ENCODE data around the gene MTA1. TPM values are rescaled to one million over a fixed set of nuclear protein-coding genes. Genes with fewer than 3 reads are reported as not detected.
A peak's percentile ranks its signal among the peaks of the same experiment; 100 is the strongest.

The MTA1 gene
- total RNA-seq, 1 donor from 2014 or later = 60.9 TPM

DNA sequence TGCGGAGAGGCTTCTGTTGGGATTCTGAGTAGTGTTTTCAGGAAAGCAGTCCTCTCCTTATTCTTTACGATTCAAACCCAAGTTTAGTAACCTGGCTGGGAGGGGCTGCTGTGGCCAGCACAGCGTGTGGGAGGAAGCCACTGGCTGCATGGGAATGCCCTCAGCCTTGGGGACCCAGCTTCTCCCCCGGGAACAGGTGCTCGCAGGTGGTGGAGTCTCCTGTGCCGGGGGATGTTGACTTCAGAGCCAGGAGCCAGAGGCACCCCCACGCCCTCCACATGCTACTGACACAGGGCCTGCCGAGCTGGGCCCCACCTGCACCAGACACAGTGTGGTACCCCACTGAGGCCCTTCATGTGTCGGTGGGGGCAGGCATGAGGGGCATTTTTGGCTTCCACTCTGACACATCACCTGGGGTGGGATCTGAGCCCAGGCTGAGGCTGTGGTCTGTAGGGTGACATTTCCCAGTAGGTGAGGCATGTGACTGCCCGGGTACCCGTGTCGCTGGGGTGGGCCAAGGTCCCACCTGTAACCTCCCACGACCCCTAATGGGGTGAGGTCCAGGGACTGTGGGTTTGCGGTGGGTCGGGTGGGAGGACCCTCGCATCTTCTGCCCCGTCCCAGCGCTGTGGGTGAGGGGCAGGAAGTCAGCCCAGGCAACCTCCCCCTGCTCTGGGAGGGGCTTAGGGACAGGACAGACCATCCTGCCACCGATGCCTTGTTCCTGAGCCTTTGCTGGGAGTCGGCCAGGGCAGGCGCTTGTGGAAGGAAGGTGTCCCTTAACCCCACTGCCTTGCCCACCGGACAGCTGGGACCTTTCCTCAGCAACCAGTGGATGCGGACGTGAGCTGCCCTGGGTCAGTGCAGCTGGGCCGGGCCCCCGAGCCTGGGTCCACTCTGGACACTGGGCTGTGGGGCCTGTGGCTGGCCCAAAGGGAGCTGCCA, 26.5 kb downstream of the MTA1 start:
- DNase-seq = no peak

DNA sequence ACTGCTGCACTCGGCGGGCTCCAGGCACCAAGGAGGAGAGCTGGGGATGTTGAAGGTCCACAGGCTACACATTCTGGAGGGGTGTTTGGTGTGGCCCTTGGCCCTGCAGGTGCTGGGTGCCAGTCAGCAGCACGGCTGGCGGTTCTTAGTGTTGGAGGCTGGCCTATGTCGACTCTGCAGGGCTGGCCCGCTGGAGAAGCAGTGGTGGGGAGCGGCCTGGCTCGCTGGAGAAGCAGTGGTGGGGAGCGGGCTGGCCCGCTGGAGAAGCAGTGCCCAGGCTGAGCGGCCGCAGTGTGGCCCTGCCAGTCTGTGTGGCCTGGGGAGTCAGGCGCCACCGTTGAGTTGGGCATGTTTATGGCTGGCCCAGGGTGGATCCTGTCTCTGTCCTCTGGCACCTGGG, 27.3 kb downstream of the MTA1 start:
- DNase-seq = no peak

DNA sequence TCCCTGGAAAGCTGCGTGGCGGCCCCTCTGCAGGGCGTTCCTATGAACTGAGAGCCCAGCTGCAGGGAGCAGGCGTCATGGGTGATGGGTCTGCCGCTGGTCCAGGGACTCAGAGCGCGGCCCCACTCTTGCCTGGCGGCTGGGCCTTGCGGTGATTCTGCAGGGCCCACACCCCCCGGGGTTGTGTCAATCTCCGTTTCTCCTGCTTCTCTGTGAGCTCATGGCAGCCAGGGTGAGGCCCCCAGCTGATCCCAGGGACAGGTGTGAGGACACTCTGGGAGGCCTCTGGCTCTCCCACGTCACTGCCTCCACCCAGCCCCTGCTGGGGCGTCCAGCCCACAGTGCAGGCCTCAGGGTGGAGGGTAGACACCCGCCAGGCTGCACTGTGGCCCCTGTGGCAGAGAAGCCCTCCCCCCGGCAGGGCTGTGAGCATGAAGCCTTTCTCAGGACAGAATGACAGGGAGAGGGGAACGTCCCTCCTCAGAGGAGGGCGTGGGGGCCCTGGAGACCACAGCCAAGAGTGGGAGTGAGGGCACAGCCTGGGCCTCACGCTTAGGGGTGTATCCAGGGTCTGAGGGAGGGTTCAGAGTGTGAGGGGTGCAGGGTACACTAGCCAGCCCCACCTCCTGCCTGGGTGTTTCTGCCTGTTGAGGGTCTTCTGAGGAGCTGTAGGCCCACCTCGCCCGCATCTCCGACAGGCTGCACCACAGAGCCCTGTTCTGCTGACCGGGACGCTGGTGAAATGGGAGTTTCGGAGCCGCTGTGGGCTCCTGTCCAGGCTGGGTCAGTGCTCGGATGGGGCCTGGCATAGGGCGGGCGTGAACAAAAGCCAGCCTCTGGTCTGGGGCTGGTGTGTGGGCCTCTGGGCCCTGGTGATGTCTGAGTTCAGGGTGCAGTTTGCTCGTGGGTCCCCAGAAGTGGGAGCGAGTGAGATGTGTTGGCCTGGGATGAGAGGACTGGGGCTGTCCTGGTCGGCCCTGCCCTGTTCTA, 28.3 kb downstream of the MTA1 start:
- DNase-seq = peak; percentile 62

DNA sequence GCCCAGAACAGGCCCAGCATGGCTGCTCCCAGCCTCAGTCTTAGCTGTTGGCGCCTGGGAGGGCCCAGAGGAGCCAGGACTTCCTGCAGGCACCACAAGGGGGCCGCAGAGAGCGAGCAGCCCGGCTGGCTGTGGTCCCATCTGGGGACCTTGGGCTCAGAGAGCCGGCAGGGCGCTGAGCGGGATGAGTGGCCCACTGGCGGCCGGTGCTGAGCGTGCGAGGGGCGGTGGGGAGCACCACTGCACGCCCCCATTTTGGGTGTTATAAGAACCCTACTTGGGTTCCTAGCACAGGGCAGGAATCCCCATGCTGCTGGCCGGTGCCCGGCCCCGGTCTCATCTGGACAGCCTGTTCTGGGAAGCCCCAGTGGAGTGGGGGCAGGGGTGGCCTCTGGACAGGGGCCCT, 29.1 kb downstream of the MTA1 start:
- peak; percentile 76 for DNase-seq

DNA sequence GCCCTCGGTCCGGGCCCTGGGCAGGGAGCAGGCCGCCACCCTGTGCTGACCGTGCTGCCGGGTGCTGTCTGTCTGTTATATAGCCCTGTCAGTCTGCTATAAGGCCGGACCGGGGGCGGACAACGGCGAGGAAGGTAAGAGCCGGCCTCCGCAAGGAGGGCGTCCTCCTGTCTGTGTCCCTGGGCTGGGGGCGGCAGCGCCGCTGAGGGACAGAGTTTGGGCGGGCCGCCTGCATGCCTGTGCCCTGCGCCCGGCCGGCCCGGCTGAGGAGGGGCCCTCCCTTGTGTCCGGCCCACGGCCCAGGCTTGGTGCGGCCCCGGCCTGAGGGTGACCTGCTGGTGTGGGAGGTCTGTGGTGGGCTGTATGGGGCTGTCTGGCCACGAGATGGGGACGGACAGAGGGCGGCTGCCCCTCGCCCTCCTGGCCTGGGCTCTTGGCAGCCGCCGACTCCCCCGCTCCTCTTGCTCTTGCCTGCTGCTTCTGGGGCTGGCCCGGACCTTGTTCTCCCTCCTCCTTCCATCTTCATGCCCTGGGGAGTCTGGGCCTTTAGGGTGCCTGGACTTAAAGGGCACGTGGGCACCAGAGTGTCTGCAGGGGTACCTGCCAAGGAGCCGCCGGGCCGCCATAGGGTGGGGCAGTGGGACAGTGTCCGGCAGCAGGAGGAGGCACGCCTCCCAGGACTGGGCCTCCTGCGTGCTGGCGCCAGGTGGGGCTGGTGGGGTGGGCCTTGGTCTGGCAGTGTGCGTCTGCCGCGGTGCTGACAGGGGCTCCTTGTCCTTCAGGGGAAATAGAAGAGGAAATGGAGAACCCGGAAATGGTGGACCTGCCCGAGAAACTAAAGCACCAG, 29.9 kb downstream of the MTA1 start:
- DNase-seq = no peak

DNA sequence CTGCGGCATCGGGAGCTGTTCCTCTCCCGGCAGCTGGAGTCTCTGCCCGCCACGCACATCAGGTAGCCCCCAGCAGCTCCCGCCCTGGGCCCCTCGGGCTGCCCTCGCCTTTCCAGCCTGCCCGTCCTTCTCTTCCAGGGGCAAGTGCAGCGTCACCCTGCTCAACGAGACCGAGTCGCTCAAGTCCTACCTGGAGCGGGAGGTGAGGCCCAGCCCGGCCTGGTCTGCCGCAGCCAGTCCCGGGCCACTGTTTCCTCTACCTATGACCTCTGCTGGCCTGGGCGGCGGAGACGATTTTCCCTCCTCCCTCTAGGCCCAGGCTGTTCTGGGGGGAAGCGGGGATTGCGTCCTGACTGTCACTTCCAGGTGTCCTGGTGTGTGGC, 30.5 kb downstream of the MTA1 start:
- no peak for DNase-seq

DNA sequence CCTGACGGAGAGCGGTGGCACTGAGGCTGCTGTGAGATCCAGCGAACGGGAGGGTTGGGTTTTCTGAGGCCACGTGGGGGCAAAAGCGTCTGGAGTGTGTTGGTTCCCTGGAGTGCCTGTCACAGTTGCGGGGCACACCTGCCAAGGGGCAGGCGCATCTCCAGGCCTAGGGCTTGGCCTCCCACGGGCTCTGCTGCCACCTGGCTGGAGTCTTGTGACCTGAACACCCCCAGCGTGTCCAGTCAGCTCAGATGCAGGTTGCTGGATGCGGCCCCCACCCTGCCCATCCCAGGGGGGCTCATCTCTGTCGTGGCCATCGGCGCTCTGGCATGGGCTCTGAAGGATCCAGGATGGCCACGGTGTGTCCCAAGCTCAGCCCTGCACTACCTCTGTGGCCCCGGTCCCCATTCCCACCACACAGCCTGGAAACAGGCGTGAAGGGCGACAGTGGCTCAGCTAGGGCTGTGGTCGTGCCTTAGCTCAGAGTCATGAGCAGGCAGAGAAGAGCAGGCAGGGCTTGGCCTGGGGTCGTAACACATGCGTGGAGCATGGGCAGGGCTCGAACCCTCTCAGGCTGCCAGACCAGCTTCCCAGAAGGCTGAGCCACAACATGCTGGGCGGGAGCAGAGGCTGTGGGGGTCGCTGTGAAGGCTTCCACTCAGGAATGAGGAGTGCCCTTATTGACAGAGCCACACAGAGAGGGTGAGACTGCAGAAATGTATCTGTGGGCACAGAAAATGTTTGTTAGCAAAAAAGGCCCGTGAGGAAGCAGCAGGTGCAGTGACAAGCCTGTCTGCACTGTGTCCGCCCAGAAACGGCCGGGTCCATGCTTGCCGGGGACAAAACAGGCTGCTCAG, 31.5 kb downstream of the MTA1 start:
- no peak for DNase-seq

DNA sequence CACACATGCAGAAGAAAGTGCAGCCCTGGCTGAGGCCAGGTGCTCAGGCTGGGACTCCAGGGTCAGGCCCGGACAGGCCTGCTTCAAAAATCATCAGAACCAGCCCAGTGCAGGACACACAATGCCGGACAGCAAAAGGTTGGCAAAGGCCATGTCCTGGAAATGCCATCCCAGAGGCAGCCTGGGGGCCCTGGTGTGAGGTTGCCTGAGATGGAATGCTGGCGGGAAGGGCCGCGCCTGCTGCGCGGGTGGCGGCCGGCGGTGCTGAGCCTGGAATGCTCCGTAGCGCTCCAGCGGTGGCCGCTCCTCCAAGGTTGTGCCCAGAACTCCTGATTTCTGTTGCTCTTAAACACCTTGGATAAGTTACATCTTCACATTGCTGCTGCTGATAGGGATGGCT, 33.3 kb downstream of the MTA1 start:
- no peak for DNase-seq

DNA sequence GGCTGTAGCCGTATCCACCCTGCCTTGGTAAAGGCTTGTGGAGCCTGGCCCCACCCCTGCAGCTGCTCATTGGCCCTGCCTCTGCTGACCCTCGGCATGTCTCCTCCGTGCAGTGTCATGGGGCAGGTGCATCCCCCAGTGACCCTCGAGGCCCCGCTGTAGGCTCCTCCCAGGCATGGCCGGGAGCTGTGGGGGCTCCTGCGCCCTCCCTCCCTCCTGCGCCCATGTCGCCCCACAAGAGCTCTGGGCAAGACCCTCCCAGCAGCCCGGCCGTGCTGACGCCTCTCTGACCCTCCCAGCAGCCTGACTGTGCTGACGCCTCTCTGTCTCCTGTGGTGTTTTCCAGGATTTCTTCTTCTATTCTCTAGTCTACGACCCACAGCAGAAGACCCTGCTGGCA, 34.2 kb downstream of the MTA1 start:
- no peak for DNase-seq

DNA sequence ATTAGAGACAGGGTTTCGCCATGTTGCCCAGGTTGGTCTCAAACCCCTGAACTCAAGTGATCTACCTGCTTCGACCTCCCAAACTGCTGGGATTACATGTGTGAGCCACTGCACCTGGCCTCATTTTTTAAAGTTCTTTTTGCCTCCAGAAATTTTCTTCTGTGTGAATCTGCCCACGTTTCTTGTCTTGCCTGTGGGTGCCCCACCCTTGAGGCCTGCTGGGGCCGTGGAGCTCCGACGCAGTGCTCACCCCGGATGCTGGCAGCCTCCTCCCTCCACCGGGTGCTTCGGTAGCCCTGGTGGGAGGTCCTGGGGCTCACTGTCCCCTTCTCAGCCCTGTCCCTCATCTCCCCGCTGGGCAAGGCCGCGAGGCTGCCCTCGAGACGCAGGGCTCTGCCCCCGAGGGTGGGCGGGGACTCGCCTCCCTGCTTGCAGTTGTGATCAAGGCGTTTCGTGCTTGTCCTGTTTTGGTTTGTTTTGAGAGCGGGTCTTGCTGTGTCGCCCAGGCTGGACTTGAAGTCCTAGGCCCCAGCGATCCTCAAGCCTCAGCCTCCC, 35.5 kb downstream of the MTA1 start:
- no peak for DNase-seq

DNA sequence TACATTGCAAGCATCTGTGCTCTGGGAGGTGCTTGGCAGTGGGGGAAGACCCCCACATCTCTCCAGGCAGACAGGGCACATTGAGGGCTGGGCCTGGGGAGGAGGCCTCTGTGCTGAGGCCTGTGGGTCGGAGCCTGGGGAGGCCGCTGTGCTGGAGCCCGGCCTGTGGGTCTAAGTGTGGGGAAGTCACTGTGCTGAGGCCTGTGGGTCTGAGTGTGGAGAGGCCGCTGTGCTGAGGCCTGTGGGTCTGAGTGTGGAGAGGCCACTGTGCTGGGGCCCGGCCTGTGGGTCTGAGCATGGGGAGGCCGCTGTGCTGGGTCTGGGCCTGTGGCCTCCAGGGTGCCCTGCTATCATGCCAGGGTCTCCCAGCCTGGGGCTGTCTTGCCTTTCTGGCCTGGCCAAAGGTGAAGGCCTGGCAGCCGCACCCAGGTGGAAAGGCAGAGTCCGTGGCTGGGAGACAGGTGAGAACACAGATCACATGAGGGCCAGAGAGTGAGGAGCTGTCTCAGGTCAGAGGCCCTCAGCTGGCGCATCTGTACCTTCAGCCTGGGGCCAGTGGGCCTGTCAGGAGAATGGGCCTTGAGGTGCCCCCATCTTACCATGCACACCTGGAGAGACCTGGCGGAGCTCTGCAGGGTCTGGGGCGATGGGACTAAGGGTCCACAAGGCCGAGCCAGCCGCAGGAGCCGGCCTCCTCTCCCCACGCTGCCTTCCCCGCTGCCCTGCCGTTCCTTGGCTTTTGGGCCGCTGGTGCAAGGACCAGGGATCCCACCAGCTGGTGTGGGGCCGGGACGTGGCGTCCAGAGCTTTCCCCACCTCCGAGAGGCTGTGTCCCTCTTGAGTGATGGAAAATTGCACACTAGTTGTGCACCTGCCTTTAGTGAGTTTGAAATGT, 36.4 kb downstream of the MTA1 start:
- DNase-seq = no peak

DNA sequence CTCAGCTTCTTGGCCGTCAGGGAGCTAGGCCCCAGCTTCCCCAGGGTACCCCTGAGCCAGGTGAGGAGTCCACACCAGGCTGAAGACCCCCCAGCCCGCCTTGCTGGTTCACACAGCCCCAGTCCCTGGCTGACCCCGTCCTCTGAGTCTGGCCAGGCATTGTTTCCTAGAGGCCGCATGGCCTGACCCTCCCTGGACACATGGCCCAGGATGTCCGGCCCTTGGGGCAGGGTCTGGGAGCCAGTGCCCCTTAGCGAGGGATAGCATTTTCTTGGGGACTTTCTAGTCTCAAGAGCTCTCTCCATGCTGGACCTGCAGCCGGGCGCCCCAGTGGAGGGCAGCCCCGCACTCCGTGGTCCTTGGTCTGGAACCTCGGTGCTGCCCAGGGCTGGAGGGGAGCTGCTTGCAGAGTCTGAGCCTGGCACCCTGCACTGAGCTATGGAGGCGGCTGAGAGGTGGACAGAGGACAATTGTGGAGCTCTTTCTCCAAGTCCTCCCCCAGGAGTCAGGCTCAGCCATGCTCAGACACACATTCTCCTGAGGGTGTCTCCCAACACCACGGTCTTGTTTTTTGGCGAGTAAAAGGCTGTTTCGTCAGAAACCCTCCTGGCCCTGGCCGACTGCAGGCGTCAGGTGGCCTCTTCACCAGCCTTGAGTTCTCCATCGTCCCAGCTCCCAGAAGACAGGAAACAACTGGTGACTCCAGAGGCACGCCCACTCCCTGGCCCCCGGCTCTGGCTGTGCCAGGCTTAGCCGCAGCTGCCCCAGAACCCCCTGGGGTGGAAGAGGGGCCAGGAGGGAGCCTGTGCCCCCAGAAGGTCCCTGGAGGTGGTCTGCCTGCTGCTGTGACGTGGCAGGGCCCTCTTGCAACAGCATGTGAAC, 37.4 kb downstream of the MTA1 start:
- DNase-seq = peak; percentile 84

DNA sequence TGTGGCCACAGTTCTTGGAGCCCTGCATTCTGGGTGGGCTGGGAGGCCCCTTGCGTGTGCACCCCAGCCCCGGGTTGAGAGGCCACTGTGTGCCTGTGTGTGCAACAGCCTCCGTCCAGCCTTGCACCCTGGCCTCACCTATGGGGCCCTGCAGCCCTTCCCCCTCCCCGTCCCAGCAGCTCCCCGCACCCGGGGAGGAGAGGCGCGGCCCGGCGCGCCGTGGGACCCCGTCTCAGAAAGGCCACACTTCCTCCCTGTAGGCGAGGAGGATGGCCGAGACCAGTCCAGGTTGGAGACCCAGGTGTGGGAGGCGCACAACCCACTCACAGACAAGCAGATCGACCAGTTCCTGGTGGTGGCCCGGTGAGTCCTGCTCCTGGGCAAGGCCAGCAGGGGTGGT, 38.4 kb downstream of the MTA1 start:
- DNase-seq = no peak

DNA sequence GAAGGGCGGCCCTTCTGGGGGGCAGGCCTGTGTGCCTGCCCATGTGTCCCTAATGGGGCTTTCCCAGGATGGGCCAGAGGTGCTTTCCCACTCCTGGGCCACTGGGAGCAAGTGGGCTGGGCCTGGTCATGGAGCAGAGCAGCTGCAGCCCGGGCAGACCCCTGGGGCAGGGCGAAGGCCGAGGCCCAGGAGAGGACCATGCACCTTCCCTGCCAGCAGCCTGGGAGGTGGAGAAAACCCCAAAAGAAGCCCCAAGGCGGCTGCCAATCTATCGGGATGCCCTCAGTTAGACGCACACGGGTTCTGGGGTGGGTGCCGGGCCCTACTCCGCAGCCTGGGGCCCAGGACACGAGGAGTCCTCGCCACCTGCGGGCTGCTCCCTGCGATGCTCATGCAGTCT, 38.9 kb downstream of the MTA1 start:
- DNase-seq = no peak

DNA sequence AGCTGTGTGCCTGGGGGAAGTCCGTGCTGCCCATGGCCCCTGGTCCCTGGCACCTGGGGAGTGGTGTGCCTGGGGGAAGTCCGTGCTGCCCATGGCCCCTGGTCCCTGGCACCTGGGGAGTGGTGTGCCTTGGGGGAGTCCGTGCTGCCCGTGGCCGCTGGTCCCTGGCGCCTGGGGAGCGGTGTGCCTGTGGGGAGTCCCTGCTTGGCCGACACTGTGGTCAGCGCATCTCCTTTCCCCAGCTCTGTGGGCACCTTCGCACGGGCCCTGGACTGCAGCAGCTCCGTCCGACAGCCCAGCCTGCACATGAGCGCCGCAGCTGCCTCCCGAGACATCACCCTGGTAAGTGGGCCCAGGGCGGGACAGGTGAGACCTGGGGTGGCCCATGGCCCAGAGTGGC, 40.5 kb downstream of the MTA1 start:
- no peak for DNase-seq

DNA sequence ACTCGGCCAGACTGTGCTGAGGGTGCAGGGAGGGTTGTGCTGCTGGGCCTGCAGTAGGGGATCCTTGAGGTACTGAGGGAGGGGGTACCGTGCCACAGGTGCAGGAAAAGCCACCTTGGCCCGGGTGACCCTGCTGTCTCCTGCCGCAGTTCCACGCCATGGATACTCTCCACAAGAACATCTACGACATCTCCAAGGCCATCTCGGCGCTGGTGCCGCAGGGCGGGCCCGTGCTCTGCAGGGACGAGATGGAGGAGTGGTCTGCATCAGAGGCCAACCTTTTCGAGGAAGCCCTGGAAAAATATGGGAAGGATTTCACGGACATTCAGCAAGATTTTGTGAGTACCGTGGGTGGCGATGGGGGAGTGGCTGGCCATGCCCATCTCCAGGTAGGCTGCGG, 41.0 kb downstream of the MTA1 start:
- no peak for DNase-seq

DNA sequence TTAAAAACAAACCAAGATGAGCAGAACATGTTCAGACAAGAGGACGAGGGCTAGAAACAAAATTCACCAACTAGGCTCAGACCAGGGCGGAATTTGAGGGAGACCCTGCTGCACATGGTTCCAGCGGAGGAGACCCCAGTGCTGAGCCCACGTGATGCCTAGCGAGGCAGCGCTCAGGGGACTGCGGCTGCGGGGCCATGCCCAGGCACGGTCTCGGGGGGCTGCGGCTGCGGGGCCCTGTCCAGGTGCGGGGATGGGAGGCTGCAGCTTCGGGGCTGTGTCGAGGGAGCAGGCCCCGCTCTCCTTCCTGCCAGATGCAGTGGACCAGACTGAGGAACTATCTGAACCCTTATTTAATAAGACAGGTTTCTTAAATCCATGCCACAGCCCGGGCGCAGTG, 42.3 kb downstream of the MTA1 start:
- DNase-seq = no peak

DNA sequence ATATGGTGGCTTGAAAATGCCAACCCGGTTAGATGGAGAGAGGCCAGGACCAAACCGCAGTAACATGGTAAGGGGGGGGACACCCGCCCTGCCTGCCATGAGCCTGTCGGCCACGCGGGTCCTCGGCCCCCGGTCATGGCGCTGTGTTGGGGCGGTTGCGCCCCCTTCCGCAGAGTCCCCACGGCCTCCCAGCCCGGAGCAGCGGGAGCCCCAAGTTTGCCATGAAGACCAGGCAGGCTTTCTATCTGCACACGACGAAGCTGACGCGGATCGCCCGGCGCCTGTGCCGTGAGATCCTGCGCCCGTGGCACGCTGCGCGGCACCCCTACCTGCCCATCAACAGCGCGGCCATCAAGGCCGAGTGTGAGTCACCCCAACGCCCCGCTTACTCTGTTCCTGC, 44.9 kb downstream of the MTA1 start:
- no peak for DNase-seq

All from tongue (tissue), 2 donors.